ENCODE measurements around the gene LRRC56. TPM values are rescaled to one million over a fixed set of nuclear protein-coding genes. Genes with fewer than 3 reads are reported as not detected.

The LRRC56 gene
- total RNA-seq, 4 donors from 2014 or later: 0.38 TPM; not detected in 3

DNA sequence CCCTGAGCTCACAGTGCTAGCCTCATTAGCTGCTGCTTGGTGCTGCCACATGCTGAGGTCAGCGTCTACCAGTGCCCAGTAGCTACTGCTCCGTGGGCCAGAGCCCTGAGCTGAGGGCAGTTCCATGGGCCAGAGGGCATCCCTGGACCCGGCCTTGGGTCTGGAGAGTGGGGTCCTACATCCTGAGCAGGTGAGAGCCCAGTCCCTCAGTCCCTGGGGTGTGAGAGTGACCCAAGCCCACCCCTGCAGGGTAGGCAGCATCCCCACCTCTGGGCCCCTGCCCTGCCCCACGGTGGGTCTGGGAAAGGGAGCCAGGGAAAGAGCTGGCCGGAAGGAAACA, 13.4 kb downstream of the LRRC56 start:
- TF ChIP-seq, protein P1, sequence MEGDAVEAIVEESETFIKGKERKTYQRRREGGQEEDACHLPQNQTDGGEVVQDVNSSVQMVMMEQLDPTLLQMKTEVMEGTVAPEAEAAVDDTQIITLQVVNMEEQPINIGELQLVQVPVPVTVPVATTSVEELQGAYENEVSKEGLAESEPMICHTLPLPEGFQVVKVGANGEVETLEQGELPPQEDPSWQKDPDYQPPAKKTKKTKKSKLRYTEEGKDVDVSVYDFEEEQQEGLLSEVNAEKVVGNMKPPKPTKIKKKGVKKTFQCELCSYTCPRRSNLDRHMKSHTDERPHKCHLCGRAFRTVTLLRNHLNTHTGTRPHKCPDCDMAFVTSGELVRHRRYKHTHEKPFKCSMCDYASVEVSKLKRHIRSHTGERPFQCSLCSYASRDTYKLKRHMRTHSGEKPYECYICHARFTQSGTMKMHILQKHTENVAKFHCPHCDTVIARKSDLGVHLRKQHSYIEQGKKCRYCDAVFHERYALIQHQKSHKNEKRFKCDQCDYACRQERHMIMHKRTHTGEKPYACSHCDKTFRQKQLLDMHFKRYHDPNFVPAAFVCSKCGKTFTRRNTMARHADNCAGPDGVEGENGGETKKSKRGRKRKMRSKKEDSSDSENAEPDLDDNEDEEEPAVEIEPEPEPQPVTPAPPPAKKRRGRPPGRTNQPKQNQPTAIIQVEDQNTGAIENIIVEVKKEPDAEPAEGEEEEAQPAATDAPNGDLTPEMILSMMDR (IDR thresholded peaks at IDR 0.05; ENCODE audit: low read depth): no peak

DNA sequence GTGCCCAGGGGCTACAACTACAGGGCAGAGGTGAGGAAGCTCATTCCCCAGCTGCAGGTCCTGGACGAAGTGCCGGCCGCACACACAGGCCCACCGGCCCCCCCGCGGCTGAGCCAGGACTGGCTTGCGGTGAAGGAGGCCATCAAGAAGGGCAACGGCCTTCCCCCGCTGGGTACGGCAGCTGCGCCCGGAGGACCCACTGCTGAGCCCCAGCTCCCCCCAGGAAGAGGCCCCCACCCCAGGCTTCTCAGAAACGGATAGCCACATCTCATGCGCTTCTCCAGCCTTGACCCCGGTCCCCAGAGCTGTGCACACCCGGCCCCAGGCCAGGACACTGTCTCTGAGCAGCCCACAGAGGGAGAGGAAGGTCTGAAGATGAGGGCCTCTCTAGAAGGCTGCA, 13.8 kb downstream of the LRRC56 start:
- TF ChIP-seq, protein P1 (IDR thresholded peaks at IDR 0.05; ENCODE audit: low read depth): no peak

DNA sequence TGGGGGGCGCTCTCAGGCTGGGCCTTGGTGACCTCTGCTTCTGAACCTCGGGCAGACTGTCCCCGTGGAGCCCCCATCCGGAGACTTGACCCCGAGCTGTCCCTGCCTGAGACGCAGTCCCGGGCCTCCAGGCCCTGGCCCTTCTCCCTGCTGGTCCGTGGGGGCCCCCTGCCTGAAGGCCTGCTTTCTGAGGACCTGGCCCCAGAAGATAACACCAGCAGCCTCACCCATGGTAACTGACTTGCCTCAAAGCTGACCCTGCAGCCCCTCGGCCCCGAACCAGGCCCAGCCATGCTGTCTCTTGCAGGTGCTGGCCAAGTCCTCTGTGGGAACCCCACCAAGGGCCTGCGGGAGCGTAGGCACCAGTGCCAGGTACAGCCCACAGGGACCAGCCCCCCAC, 14.3 kb downstream of the LRRC56 start:
- TF ChIP-seq, protein P1 (IDR thresholded peaks at IDR 0.05; ENCODE audit: low read depth): no peak

DNA sequence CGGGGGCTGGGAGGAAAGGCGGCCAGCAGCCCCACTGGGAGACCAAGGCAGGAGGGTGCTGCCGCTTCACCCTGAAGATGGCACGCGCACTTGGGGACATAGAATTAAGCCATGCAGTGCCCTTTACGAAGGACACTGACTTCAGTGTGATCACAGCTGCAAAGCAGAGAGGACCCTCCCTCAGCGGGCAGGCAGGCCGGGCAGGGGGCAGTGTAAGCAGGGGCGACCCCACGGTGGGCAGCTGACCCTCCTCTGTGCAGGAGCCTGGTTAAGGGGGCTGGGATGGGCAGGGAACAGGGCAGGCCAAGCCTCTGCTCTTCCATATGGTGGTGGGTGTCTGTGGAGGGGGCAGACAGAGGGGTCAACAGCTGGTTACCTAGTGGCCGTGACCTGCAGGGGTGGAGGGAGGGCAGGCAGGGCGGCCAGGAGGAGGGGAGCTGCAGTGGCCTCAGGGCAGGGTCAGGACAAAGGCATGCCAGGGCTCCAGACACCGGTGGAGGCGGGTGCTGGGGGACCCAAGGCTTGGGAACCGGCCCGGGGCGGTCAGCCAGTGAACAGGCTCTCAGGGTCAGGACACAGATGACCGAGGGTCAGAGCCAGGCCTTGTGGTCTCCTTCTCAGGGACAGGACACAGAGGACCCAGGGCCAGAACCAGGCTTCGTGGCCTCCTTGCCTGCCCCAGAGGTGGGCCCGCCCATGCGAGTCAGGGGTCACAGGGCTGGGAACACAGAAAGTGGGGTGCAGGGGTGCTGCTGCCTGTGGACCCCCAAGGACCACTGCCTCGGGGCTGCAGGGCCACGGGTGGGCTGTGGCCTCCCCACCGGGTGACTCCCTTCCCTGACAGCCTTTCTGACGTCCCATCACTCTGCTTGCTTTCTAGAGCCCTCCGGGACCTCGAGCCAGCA, 16.0 kb downstream of the LRRC56 start:
- TF ChIP-seq, protein P1 (IDR thresholded peaks at IDR 0.05; ENCODE audit: low read depth): no peak

DNA sequence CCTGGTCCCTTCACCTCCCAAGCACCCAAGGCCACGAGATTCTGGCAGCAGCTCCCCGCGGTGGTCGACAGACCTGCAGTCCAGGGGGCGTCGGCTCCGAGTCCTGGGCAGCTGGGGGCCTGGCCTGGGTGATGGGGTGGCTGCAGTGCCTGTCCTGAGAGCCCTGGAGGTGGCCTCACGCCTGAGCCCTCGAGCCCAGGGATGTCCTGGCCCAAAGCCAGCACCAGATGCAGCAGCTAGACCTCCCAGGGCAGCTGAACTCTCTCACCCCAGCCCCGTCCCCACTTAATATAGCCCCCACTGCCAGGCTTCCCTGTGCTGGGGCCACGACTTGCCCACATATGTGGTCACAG, 16.6 kb downstream of the LRRC56 start:
- TF ChIP-seq, protein P1 (IDR thresholded peaks at IDR 0.05; ENCODE audit: low read depth): no peak

DNA sequence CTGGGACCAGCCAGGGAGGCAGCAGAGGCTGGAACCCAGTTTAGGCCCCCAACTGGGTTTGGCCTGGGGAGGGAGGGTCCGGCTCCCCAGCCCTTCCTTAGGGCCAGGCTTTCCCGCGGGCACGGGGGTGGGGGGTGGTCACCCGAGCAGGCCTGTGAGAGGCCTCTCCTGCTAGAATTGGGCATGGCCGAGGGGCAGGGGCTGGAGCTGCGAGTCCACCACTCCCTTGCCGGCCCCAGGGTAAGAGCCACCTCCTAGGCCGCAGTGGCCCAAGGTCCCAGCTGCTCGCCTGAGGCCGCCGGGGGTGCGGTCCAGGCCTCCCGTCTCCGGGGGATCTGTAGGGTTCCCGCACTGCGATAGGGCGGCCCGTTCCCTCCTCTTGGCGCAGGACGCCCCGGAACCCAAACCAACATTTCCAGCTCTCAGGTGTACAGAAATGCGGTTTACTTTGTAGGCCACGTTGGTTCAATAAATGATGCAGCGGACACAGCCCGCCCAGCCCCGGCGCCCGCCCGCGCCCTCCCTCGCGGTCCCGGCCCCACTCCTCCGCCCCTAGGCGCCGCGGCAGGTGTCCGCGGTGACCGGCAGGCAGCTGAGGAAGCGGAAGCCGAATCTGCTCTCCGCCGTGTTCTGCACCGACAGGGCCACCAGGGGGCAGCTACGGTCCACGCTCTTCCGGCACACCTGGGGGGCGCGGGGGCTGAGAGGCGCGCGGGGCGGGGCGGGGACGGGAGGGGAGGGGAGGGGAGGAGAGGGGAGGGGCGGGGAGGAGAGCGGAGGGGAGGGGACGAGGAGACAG, 17.3 kb downstream of the LRRC56 start:
- TF ChIP-seq, protein P1 (IDR thresholded peaks at IDR 0.05; ENCODE audit: low read depth): no peak

DNA sequence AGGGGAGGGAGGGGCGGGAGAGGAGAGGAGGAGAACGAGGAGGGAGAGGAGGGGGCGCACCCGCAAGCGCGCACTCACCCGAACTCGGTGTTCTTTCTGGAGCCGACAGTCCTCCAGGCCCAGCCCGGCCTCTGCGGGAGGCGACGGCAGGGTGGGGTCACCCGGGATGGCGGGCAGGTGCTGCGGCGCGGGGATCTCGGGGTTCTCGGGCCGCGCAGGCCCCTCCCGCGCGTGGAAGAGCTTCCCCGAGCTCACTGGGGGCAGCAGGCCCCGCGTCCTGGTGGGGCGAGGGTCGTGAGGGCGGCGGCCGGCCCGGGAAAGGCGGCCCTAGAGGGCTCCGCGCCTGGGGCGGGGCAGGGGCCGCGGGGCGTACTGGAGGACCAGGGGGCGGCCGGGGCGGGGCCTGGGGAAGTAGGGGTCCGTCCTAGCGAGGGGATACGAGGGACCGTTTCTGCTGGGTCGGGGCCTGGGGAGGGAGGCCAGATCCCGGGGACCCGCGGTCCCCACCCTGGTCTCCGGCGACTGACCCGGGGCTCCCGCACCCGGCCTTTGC, 18.0 kb downstream of the LRRC56 start:
- TF ChIP-seq, protein P1 (IDR thresholded peaks at IDR 0.05; ENCODE audit: low read depth): no peak
